Natural killer cell (primary cell): ENCODE data around the gene PPP1R1A. TPM values are rescaled to one million over a fixed set of nuclear protein-coding genes. Genes with fewer than 3 reads are reported as not detected.
A peak's percentile ranks its signal among the peaks of the same experiment; 100 is the strongest.

ENCODE experiments used
- ATAC-seq, 3 donors: fragments of 150-1000 bp in 2 of 3; fragments of 200-7000 bp in 1 of 3; cut with Tn5 transposase; 1 replicate in 1 of 3; 2 replicates in 2 of 3; pipeline ENCODE4 v1.10.0; 2021; ENCODE audit warnings: mild to moderate bottlenecking in 2 of 3, moderate library complexity in 2 of 3
- DNase-seq, 2 donors: peaks; one replicate each; pipeline versions ENCODE4 v3.0.0 to v3.0.0-alpha.2; 2013 to 2021; ENCODE audit warnings: mixed read lengths in 1 of 2
- H3K27ac ChIP-seq: one replicate; pipeline ENCODE4 v1.5.1; 2013; ENCODE audit warnings: mild to moderate bottlenecking, low read length
- H3K27me3 ChIP-seq: one replicate; pipeline ENCODE4 v1.6.1; 2013; ENCODE audit warnings: low read length; ENCODE audit not compliant: control insufficient read depth, insufficient read depth
- H3K36me3 ChIP-seq: one replicate; pipeline ENCODE4 v1.6.1; 2013; ENCODE audit warnings: low read length; ENCODE audit not compliant: control insufficient read depth, insufficient read depth
- H3K4me1 ChIP-seq: one replicate; pipeline ENCODE4 v1.6.1; 2013; ENCODE audit warnings: low read length; ENCODE audit not compliant: control insufficient read depth, insufficient read depth
- H3K4me3 ChIP-seq: one replicate; pipeline ENCODE4 v1.5.1; 2013; ENCODE audit warnings: low read length
- H3K9me3 ChIP-seq: one replicate; pipeline ENCODE4 v1.6.1; 2013; ENCODE audit warnings: low read length; ENCODE audit not compliant: control insufficient read depth, insufficient read depth
- H3K27ac Mint-ChIP-seq, 2 donors: one replicate each; pipeline ENCODE4 v1.8.0; 2022; ENCODE audit warnings: mild to moderate bottlenecking in 2 of 2, mixed read lengths in 2 of 2, moderate library complexity in 1 of 2
- H3K27me3 Mint-ChIP-seq, 2 donors: one replicate each; pipeline ENCODE4 v1.8.0; 2022; ENCODE audit warnings: low read depth in 2 of 2, mixed read lengths in 2 of 2
- H3K36me3 Mint-ChIP-seq: one replicate; pipeline ENCODE4 v1.8.0; 2022; ENCODE audit warnings: mixed read lengths
- H3K4me1 Mint-ChIP-seq, 2 donors: one replicate each; pipeline ENCODE4 v1.8.0; 2022; ENCODE audit warnings: mixed read lengths in 2 of 2
- H3K4me3 Mint-ChIP-seq: one replicate; pipeline ENCODE4 v1.8.0; 2022; ENCODE audit warnings: mild to moderate bottlenecking, moderate library complexity, mixed read lengths
- H3K9me3 Mint-ChIP-seq, 2 donors: one replicate each; pipeline ENCODE4 v1.8.0; 2022; ENCODE audit warnings: mixed read lengths in 2 of 2
- CTCF ChIP-seq: fragments of 200-600 bp; IDR thresholded peaks from one replicate; pipeline ENCODE4 v1.8.0; 2022; ENCODE audit warnings: antibody characterized with exemption
- WGBS: methylation state at CpG from one replicate; pipeline ENCODE4 v1.1.7; 2013; ENCODE audit warnings: missing lambda C conversion rate; ENCODE audit not compliant: insufficient coverage; 5-methylcytosine and 5-hydroxymethylcytosine counted together
- intact Hi-C: fragments of 100-400 bp; cut with micrococcal nuclease; formaldehyde crosslinking; loops from one replicate; pipeline ENCODE4 v1.14.2; 2022
- total RNA-seq, 4 donors: library from RNA; stranded (reverse); fragments of 120-200 nt in 1 of 4; gene quantifications; one replicate each; pipeline versions ENCODE4 v1.2.3 to v1.2.4, GENCODE V29; 2013 to 2022

Gene PPP1R1A
- total RNA-seq = not detected
- total RNA-seq (2013) = not detected

- intact Hi-C loops = no loop called here
- H3K27ac Mint-ChIP-seq = no peak within 1 kb of the TSS
- Histone ChIP-seq H3K27ac (no peak within 1 kb of the TSS), H3K4me3 (no peak within 1 kb of the TSS), H3K4me1 (peaks cover 8% of the 10 kb centered on the region), H3K9me3 (no peaks in the 10 kb centered on the region), H3K36me3 (no peaks in the 10 kb centered on the region), H3K27me3 (peaks cover 25% of the 10 kb centered on the region)
- DNase-seq = no peak
- peaks cover 72 to 83% of the 10 kb centered on the region in 2 donors for H3K27me3 Mint-ChIP-seq
- peaks cover 6% of the 10 kb centered on the region in 2 donors for H3K4me1 Mint-ChIP-seq
- WGBS = 5% methylated on average over 76 of the region's 77 CpGs
- ATAC-seq = peak in 2 of 3 donors; percentile 24 to 34
- no peaks in the 10 kb centered on the region for H3K36me3 Mint-ChIP-seq
- TF ChIP-seq CTCF = no peak
- H3K4me3 Mint-ChIP-seq = peak within 1 kb of the TSS; percentile 72
- no peaks in the 10 kb centered on the region for H3K9me3 Mint-ChIP-seq
Observed at GRCh38 chr12:54588110-54588889, at the start of gene PPP1R1A. Gene PPP1R1A (minus strand): TSS chr12:54588659. CDS start chr12:54588488, 171 bp downstream.

GRCh38 chr12:54634795-54635194, 46.3 kb upstream of the PPP1R1A start, which contains the start of gene LACRT:
Gene LACRT (minus strand): TSS chr12:54634895. CDS start chr12:54634841, 54 bp downstream.
- peaks cover 0 to 5% of the 10 kb centered on the region in 2 donors for H3K4me1 Mint-ChIP-seq

GRCh38 chr12:54631988-54632728, 43.7 kb upstream of the PPP1R1A start:
- H3K9me3 Mint-ChIP-seq = no peaks in the 10 kb centered on the region
- intact Hi-C loops = no loop called here
- no peak for TF ChIP-seq CTCF
- H3K4me1 ChIP-seq = no peaks in the 10 kb centered on the region
- ATAC-seq = no peak
- no peaks in the 10 kb centered on the region for H3K27me3 ChIP-seq
- H3K36me3 ChIP-seq = no peaks in the 10 kb centered on the region
- no peak overlapping the region for H3K27ac Mint-ChIP-seq
- 76% methylated on average over 8 of the region's 8 CpGs for WGBS
- peaks cover 0 to 5% of the 10 kb centered on the region in 2 donors for H3K4me1 Mint-ChIP-seq
- H3K27me3 Mint-ChIP-seq = peaks cover 15 to 19% of the 10 kb centered on the region in 2 donors
- no peak for DNase-seq
- no peak overlapping the region for H3K4me3 ChIP-seq
- peaks cover under 1% of the 10 kb centered on the region for H3K36me3 Mint-ChIP-seq
- no peaks in the 10 kb centered on the region for H3K9me3 ChIP-seq
- H3K4me3 Mint-ChIP-seq = no peak overlapping the region
- no peak overlapping the region for H3K27ac ChIP-seq

More at GRCh38 chr12:54634795-54635194, 46.3 kb upstream of the PPP1R1A start, which contains the start of gene LACRT:
- Histone ChIP-seq H3K36me3 (no peaks in the 10 kb centered on the region), H3K27me3 (no peaks in the 10 kb centered on the region), H3K9me3 (no peaks in the 10 kb centered on the region), H3K4me3 (no peak within 1 kb of the TSS), H3K27ac (no peak within 1 kb of the TSS), H3K4me1 (no peaks in the 10 kb centered on the region)
- Mint-ChIP-seq H3K27ac (no peak within 1 kb of the TSS), H3K9me3 (no peaks in the 10 kb centered on the region), H3K27me3 (peaks cover 9 to 12% of the 10 kb centered on the region in 2 donors), H3K4me3 (no peak within 1 kb of the TSS), H3K36me3 (no peaks in the 10 kb centered on the region)
- intact Hi-C loops = no loop called here
- DNase-seq (no peak), ATAC-seq (no peak)
- 100% methylated on average over 1 of the region's 2 CpGs for WGBS
- no peak for TF ChIP-seq CTCF
